K562 (cell line): ENCODE results near the gene FAM168B. TPM values are rescaled to one million over a fixed set of nuclear protein-coding genes. Genes with fewer than 3 reads are reported as not detected.

ENCODE experiments used
- ATAC-seq: fragments of 200-7000 bp; cut with Tn5 transposase; 3 replicates; pipeline ENCODE4 v1.9.1; 2020; ENCODE audit warnings: moderate library complexity
- BruUV-seq: library from RNA; stranded (reverse); fragments of 400-500 nt; replicated peaks from 2 replicates; lab custom pipeline; 2021; lab: Mats Ljungman, UMichigan
- CTCF ChIA-PET: fragments of 300-600 bp; formaldehyde crosslinking; extraction: SDS; loops from one replicate; lab custom pipeline; 2021; ENCODE audit warnings: low intra/inter-chr PET ratio; lab: Yijun Ruan, JAX
- POLR2A ChIA-PET: fragments of 300-600, 350-650 bp; sonication (Branson Sonifier 250); formaldehyde crosslinking; extraction: SDS; loops from one replicate; lab custom pipeline; 2021; ENCODE audit warnings: antibody characterized with exemption, inconsistent platforms; lab: Yijun Ruan, JAX
- DNase-seq, 4 experiments: peaks; one replicate each; pipeline versions ENCODE4 v3.0.0 to v3.0.0-alpha.2; 2011 to 2018; ENCODE audit warnings: low spot score in 3 of 4, mixed read lengths in 3 of 4; ENCODE audit errors: extremely low read depth in 1 of 4
- FAIRE-seq: peaks from 2 replicates; lab custom pipeline; 2011; peaks lifted over from hg19 to GRCh38; lab: Jason Lieb, UNC
- H2AFZ ChIP-seq: 2 replicates; pipeline ENCODE4 v1.6.0; 2011; ENCODE audit warnings: low read depth, low read length, control low read depth, inconsistent platforms
- H3K27ac ChIP-seq: fragments of 200-600 bp; 3 replicates; pipeline ENCODE4 v1.8.0; 2011; ENCODE audit warnings: low read depth, mild to moderate bottlenecking, control low read depth, inconsistent platforms, low read length, moderate library complexity, mixed read lengths; ENCODE audit errors: extremely low read depth
- H3K27me3 ChIP-seq, 2 experiments: fragments of 300-600 bp in 1 of 2; 2 replicates in 1 of 2; 3 replicates in 1 of 2; pipeline versions ENCODE4 v1.6.0 to v1.8.0; 2011; ENCODE audit warnings: inconsistent platforms in 2 of 2, low read length in 2 of 2, mild to moderate bottlenecking in 1 of 2, mixed read lengths in 1 of 2, moderate library complexity in 1 of 2; ENCODE audit not compliant: control insufficient read depth in 2 of 2, insufficient read depth in 2 of 2
- H3K36me3 ChIP-seq: fragments of 300-600 bp; 3 replicates; pipeline ENCODE4 v1.8.0; 2011; ENCODE audit warnings: mild to moderate bottlenecking, low read length, inconsistent platforms; ENCODE audit not compliant: control insufficient read depth, insufficient read depth
- H3K4me1 ChIP-seq, 2 experiments: fragments of 200-600 bp in 1 of 2; replicated peaks in 1 of 2; 2 replicates in 1 of 2; 3 replicates in 1 of 2; pipeline versions ENCODE4 v1.5.1 to v1.8.0; 2011; ENCODE audit warnings: inconsistent platforms in 2 of 2, low read length in 2 of 2, mild to moderate bottlenecking in 1 of 2, mixed read lengths in 1 of 2, moderate library complexity in 1 of 2; ENCODE audit not compliant: control insufficient read depth in 2 of 2, insufficient read depth in 2 of 2
- H3K4me2 ChIP-seq: 2 replicates; pipeline ENCODE4 v1.6.1; 2011; ENCODE audit warnings: low read length, control low read depth, inconsistent platforms, mixed read lengths; ENCODE audit not compliant: insufficient read depth
- H3K4me3 ChIP-seq: fragments of 200-600 bp; sonication (generic), shearing (Covaris generic); 2 replicates; pipeline ENCODE4 v1.5.1; 2016; ENCODE audit warnings: control low read depth, inconsistent platforms
- H3K79me2 ChIP-seq: fragments of 200-600 bp; 3 replicates; pipeline ENCODE4 v1.8.0; 2011; ENCODE audit warnings: low read length, inconsistent platforms; ENCODE audit not compliant: control insufficient read depth, insufficient read depth
- H3K9ac ChIP-seq, 2 experiments: 2 replicates each; pipeline versions ENCODE4 v1.6.0 to v1.6.1; 2011; ENCODE audit warnings: low read depth in 2 of 2, low read length in 2 of 2, control low read depth in 1 of 2, inconsistent platforms in 1 of 2, mild to moderate bottlenecking in 1 of 2, mixed read lengths in 1 of 2; ENCODE audit not compliant: insufficient read depth in 1 of 2
- H3K9me1 ChIP-seq: one replicate; pipeline ENCODE4 v1.6.0; 2011; ENCODE audit warnings: inconsistent platforms, mild to moderate bottlenecking, low read length, moderate library complexity; ENCODE audit not compliant: control insufficient read depth, insufficient read depth
- H3K9me3 ChIP-seq: replicated peaks from 2 replicates; pipeline ENCODE4 v1.5.1; 2011; ENCODE audit warnings: low read depth, low read length, inconsistent platforms; ENCODE audit not compliant: control insufficient read depth, insufficient read depth
- H4K20me1 ChIP-seq: replicated peaks from 2 replicates; pipeline ENCODE4 v1.6.1; 2011; ENCODE audit warnings: low read length, inconsistent platforms, mixed read lengths; ENCODE audit not compliant: control insufficient read depth, insufficient read depth
- ATF7 ChIP-seq: fragments of 450-650 bp; IDR thresholded peaks from 2 replicates; pipeline ENCODE4 v1.7.1; 2014; ENCODE audit warnings: mild to moderate bottlenecking, moderate library complexity
- MECOM ChIP-seq: fragments of 250-450 bp; sonication (Bioruptor Pico); IDR thresholded peaks from 2 replicates; pipeline ENCODE4 v1.8.0; 2022; ENCODE audit warnings: inconsistent platforms
- NFIC ChIP-seq: fragments of 450-650 bp; IDR thresholded peaks from 2 replicates; pipeline ENCODE4 v1.6.1; 2017; ENCODE audit warnings: mild to moderate bottlenecking, inconsistent platforms
- NFIX ChIP-seq: fragments of 250-450 bp; sonication (Bioruptor Pico); IDR thresholded peaks from 2 replicates; pipeline ENCODE4 v1.4.0; 2020; ENCODE audit warnings: low read depth, mild to moderate bottlenecking, moderate library complexity
- PHB ChIP-seq: fragments of 250-450 bp; sonication (Bioruptor Pico); IDR thresholded peaks from 2 replicates; pipeline ENCODE4 v1.5.0; 2021
- POLR2A ChIP-seq: fragments of 450-650 bp; conservative IDR thresholded peaks from 2 replicates; pipeline ENCODE4 v1.6.1; 2016
- RB1 ChIP-seq: fragments of 450-650 bp; IDR thresholded peaks from 2 replicates; pipeline ENCODE4 v1.6.1; 2017; ENCODE audit warnings: low read depth, mild to moderate bottlenecking
- RBM22 ChIP-seq: fragments of 200-400 bp; formaldehyde crosslinking; IDR thresholded peaks from 2 replicates; pipeline ENCODE4 v1.6.1; 2018; ENCODE audit warnings: low read length, low read depth; ENCODE audit not compliant: poor library complexity, severe bottlenecking
- ZNF780A ChIP-seq: fragments of 250-450 bp; sonication (Bioruptor Pico); IDR thresholded peaks from 2 replicates; pipeline ENCODE4 v1.5.0; 2021; ENCODE audit warnings: mild to moderate bottlenecking
- WGBS: fragments of 100-300 bp; shearing (Covaris generic); methylation state at CpG from one replicate; pipeline ENCODE4 v1.1.6; 2016; ENCODE audit warnings: low coverage, mixed read lengths; ENCODE audit not compliant: insufficient coverage; ENCODE audit errors: missing lambda C conversion rate; 5-methylcytosine and 5-hydroxymethylcytosine counted together
- in situ Hi-C: fragments of 300-500 bp; cut with MboI; formaldehyde crosslinking; loops from 4 replicates; pipeline ENCODE4 v1.15.0; 2018; ENCODE audit warnings: inconsistent platforms, mixed read lengths
- intact Hi-C: fragments of 100-400 bp; cut with micrococcal nuclease; formaldehyde crosslinking; loops from 2 replicates; pipeline ENCODE4 v1.14.2; 2022
- polyA plus RNA-seq, 8 experiments: library from polyadenylated mRNA; depleted of rRNA in 4 of 8; stranded (reverse) in 5 of 8; unstranded in 3 of 8; fragments of >200 nt; fragmentation: Nextera tagmentation in 2 of 8; fragmentation: Illumina TruSeq in 1 of 8; extraction: Ambion mirVana in 2 of 8; extraction: Trizol in 1 of 8; gene quantifications; 2 replicates each; pipeline versions ENCODE4 v1.2.1 to v1.2.3, GENCODE V29; 2011 to 2014; ENCODE audit warnings: inconsistent platforms in 1 of 8, missing spikeins in 1 of 8
- total RNA-seq, 7 experiments: library from RNA; depleted of rRNA in 6 of 7; stranded (reverse); fragments of >200 nt in 6 of 7; fragmentation: Illumina TruSeq in 2 of 7; extraction: Trizol in 2 of 7; gene quantifications; 2 replicates each; pipeline versions ENCODE4 v1.2.1 to v1.2.3, GENCODE V29; 2011 to 2021; ENCODE audit warnings: low replicate concordance in 1 of 7
- TF ChIP-seq, protein P1 (sequence below): sonication (generic); formaldehyde crosslinking; IDR thresholded peaks from 2 replicates; pipeline ENCODE4 v1.8.0; 2022; ENCODE audit warnings: mild to moderate bottlenecking, low read depth, missing genetic modification reagents
- TF ChIP-seq, protein P2 (sequence below): fragments of 450-650 bp; IDR thresholded peaks from 2 replicates; pipeline ENCODE4 v1.7.1; 2018; ENCODE audit warnings: mild to moderate bottlenecking, low read depth; ENCODE audit not compliant: partially characterized antibody
- TF ChIP-seq, protein P3 (sequence below): sonication (generic); formaldehyde crosslinking; IDR thresholded peaks from 2 replicates; pipeline ENCODE4 v1.8.1; 2022; ENCODE audit warnings: missing genetic modification reagents

FAM168B gene
- total and polyA plus RNA-seq, 9 of the 15 experiments (the other 6 are each of a cell fraction or from before 2014, with no cell fraction given): 3.3 to 76.0 (median 46.1) TPM

DNA sequence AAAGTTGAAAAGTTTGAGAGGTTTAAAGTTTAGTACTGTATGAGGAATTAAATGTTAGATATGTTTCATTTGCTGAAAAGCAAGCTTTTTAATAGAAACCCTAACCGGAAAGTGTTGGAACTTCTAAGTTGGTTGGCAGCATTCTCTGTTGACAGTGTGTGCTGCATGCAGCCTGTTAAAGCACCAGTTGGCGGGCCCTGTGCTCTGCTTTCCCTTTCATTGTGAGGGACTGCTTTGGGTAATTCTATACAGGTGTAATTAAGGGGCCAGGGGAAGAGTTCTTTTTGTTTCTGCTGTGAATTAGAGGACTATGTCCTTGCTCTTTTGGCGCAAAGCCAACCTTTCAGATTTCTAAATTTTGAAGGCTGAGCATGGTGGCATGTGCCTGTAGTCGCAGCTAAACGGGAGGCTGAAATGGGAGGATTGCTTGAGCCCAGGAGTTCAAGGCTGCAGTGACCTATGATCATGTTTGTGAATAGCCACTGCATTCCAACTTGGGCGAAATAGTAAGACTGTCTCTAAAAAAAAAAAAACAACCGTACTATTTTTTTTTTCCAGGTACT is 32.0 kb upstream of the FAM168B start:
- no peak for ATAC-seq
- H3K36me3 ChIP-seq: peaks cover 84% of the 10 kb centered on the region
- no peak overlapping the region for H3K9ac ChIP-seq
- no peak overlapping the region for H2AFZ ChIP-seq
- H3K79me2 ChIP-seq: peaks cover 30% of the 10 kb centered on the region
- no peak overlapping the region for H3K27ac ChIP-seq
- intact Hi-C loops (no loop called here), in situ Hi-C loops (no loop called here)
- BruUV-seq: no TSS peak
- TF ChIP-seq NFIX (CRISPR knock-in tag): peak; percentile 66
- no peak for TF ChIP-seq RB1
- TF ChIP-seq NFIC: peak; percentile 86
- H3K9me1 ChIP-seq: peaks cover 9% of the 10 kb centered on the region
- H3K4me2 ChIP-seq: no peak overlapping the region
- ChIA-PET POLR2A (interaction anchor here (1.3 to 1.6 kb wide), 2 partner anchors 12 to 32 kb away, joined by 3 to 6 read pairs; partner anchors contain the start of gene FAM168B), CTCF (no interaction called here)
- DNase-seq: no peak
- no peak overlapping the region for H3K4me3 ChIP-seq
- H4K20me1 ChIP-seq: peaks cover 6% of the 10 kb centered on the region; the same call in 1 of the 2 replicates
- FAIRE-seq: no peak
- H3K27me3 ChIP-seq: no peaks in the 10 kb centered on the region
- H3K9me3 ChIP-seq: no peaks in the 10 kb centered on the region
- H3K4me1 ChIP-seq: no peaks in the 10 kb centered on the region
- 88% methylated on average over 7 of the region's 7 CpGs for WGBS

DNA sequence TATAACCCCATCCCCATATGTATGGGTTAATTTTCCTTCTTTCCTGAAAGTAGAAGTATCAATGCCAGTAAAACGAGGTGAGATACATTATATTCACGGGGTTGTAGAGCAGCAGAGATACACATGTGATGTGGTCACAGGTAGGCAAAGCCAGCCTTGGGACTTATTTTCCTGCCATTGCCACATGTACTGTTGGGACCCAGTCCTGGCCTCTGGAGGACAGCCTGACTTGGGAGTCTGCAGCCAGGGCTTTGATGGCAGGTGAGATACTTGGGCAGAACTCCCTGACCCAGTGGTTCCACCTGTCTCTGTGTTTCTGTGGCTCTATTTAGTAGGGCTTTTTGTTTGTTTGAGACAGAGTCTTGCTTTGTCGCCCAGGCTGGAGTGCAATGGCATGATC is 29.9 kb upstream of the FAM168B start:
- FAIRE-seq (no peak), ATAC-seq (no peak), DNase-seq (no peak)
- ChIA-PET CTCF (no interaction called here), POLR2A (interaction anchor here (1.3 kb wide), 1 partner anchor 9 kb away, joined by 5 read pairs; no protein-coding TSS in a partner anchor)
- Histone ChIP-seq H3K9me3 (no peaks in the 10 kb centered on the region), H3K27me3 (no peaks in the 10 kb centered on the region), H3K4me1 (no peaks in the 10 kb centered on the region), H3K4me2 (no peak overlapping the region), H4K20me1 (peaks cover 6% of the 10 kb centered on the region; the same call in 1 of the 2 replicates), H2AFZ (no peak overlapping the region), H3K36me3 (peaks cover 71% of the 10 kb centered on the region), H3K9me1 (peaks cover 9% of the 10 kb centered on the region), H3K79me2 (peaks cover 48% of the 10 kb centered on the region), H3K4me3 (no peak overlapping the region), H3K27ac (no peak overlapping the region), H3K9ac (no peak overlapping the region)
- 88% methylated on average over 3 of the region's 3 CpGs for WGBS
- in situ Hi-C loops (no loop called here), intact Hi-C loops (no loop called here)
- no TSS peak for BruUV-seq
- TF ChIP-seq, protein P1, sequence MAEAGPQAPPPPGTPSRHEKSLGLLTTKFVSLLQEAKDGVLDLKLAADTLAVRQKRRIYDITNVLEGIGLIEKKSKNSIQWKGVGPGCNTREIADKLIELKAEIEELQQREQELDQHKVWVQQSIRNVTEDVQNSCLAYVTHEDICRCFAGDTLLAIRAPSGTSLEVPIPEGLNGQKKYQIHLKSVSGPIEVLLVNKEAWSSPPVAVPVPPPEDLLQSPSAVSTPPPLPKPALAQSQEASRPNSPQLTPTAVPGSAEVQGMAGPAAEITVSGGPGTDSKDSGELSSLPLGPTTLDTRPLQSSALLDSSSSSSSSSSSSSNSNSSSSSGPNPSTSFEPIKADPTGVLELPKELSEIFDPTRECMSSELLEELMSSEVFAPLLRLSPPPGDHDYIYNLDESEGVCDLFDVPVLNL (CRISPR knock-in tag): no peak
- no peak for TF ChIP-seq RBM22
- TF ChIP-seq MECOM: no peak
- no peak for TF ChIP-seq POLR2A
- TF ChIP-seq ZNF780A: no peak
- TF ChIP-seq ATF7: no peak
- TF ChIP-seq, protein P2, sequence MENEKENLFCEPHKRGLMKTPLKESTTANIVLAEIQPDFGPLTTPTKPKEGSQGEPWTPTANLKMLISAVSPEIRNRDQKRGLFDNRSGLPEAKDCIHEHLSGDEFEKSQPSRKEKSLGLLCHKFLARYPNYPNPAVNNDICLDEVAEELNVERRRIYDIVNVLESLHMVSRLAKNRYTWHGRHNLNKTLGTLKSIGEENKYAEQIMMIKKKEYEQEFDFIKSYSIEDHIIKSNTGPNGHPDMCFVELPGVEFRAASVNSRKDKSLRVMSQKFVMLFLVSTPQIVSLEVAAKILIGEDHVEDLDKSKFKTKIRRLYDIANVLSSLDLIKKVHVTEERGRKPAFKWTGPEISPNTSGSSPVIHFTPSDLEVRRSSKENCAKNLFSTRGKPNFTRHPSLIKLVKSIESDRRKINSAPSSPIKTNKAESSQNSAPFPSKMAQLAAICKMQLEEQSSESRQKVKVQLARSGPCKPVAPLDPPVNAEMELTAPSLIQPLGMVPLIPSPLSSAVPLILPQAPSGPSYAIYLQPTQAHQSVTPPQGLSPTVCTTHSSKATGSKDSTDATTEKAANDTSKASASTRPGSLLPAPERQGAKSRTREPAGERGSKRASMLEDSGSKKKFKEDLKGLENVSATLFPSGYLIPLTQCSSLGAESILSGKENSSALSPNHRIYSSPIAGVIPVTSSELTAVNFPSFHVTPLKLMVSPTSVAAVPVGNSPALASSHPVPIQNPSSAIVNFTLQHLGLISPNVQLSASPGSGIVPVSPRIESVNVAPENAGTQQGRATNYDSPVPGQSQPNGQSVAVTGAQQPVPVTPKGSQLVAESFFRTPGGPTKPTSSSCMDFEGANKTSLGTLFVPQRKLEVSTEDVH: no peak
- no peak for TF ChIP-seq PHB (CRISPR knock-in tag)
- TF ChIP-seq, protein P3, sequence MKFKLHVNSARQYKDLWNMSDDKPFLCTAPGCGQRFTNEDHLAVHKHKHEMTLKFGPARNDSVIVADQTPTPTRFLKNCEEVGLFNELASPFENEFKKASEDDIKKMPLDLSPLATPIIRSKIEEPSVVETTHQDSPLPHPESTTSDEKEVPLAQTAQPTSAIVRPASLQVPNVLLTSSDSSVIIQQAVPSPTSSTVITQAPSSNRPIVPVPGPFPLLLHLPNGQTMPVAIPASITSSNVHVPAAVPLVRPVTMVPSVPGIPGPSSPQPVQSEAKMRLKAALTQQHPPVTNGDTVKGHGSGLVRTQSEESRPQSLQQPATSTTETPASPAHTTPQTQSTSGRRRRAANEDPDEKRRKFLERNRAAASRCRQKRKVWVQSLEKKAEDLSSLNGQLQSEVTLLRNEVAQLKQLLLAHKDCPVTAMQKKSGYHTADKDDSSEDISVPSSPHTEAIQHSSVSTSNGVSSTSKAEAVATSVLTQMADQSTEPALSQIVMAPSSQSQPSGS (CRISPR knock-in tag): no peak
